ENCODE data around the gene NLGN4Y. TPM values are rescaled to one million over a fixed set of nuclear protein-coding genes. Genes with fewer than 3 reads are reported as not detected.

NLGN4Y gene
- total RNA-seq, 1 experiment from 2014 or later, result not detected

- Histone ChIP-seq H3K27me3 (ENCODE audit: low read length) (no peaks in the 10 kb centered on the region), H3K9ac (ENCODE audit: low read length) (no peak overlapping the region), H3K4me3 (ENCODE audit: low read length) (no peak overlapping the region), H3K4me2 (ENCODE audit: low read length) (no peak overlapping the region), H4K20me1 (ENCODE audit: low read length) (no peaks in the 10 kb centered on the region), H3K79me2 (ENCODE audit: low read length) (no peaks in the 10 kb centered on the region), H3K4me1 (ENCODE audit: insufficient read depth, low read length) (no peaks in the 10 kb centered on the region), H3K27ac (ENCODE audit: low read length) (no peak overlapping the region), H3F3A (ENCODE audit: low read length, unreplicated experiment) (no peaks in the 10 kb centered on the region), H3K9me3 (ENCODE audit: low read length) (no peaks in the 10 kb centered on the region), H3K36me3 (ENCODE audit: low read depth, low read length) (no peaks in the 10 kb centered on the region), H3K9me2 (replicated peaks; ENCODE audit: low read length) (no peaks in the 10 kb centered on the region), H2AFZ (ENCODE audit: low read length) (no peak overlapping the region)
- ChIA-PET POLR2A (ENCODE audit: unreplicated experiment) (no interaction called here), CTCF (no interaction called here)
- intact Hi-C loops (cut with micrococcal nuclease), result no loop called here
- DNase-seq, result no peak
- TF ChIP-seq CTCF (conservative IDR thresholded peaks at IDR 0.05; ENCODE audit: low read depth, low read length), result no peak
- no peak for TF ChIP-seq EZH2 (IDR thresholded peaks at IDR 0.05; ENCODE audit: low read length, unreplicated experiment)
- TF ChIP-seq EZH2phosphoT487 (IDR thresholded peaks at IDR 0.05; ENCODE audit: borderline replicate concordance, low read length), result no peak
- BruUV-seq (replicated peaks), result no TSS peak
- no peak for ATAC-seq
Observed at GRCh38 chrY:14755571-14755970, 231.2 kb downstream of the NLGN4Y start.

GRCh38 chrY:14762903-14763302 is 238.6 kb downstream of the NLGN4Y start:
- DNase-seq (no peak), ATAC-seq (no peak)
- intact Hi-C loops (cut with micrococcal nuclease), result no loop called here
- Histone ChIP-seq H3K27ac (ENCODE audit: low read length) (no peak overlapping the region), H3K4me3 (ENCODE audit: low read length) (no peak overlapping the region), H3K79me2 (ENCODE audit: low read length) (no peaks in the 10 kb centered on the region), H3F3A (ENCODE audit: low read length, unreplicated experiment) (no peaks in the 10 kb centered on the region), H4K20me1 (ENCODE audit: low read length) (no peaks in the 10 kb centered on the region), H3K9me3 (ENCODE audit: low read length) (no peaks in the 10 kb centered on the region), H3K4me2 (ENCODE audit: low read length) (no peak overlapping the region), H3K27me3 (ENCODE audit: low read length) (no peaks in the 10 kb centered on the region), H3K9ac (ENCODE audit: low read length) (no peak overlapping the region), H3K9me2 (replicated peaks; ENCODE audit: low read length) (no peaks in the 10 kb centered on the region), H3K36me3 (ENCODE audit: low read depth, low read length) (no peaks in the 10 kb centered on the region), H2AFZ (ENCODE audit: low read length) (no peak overlapping the region), H3K4me1 (ENCODE audit: insufficient read depth, low read length) (no peaks in the 10 kb centered on the region)
- ChIA-PET POLR2A (ENCODE audit: unreplicated experiment) (no interaction called here), CTCF (no interaction called here)
- BruUV-seq (replicated peaks), result no TSS peak
- TF ChIP-seq EZH2phosphoT487 (IDR thresholded peaks at IDR 0.05; ENCODE audit: borderline replicate concordance, low read length) (no peak), CTCF (conservative IDR thresholded peaks at IDR 0.05; ENCODE audit: low read depth, low read length) (no peak), EZH2 (IDR thresholded peaks at IDR 0.05; ENCODE audit: low read length, unreplicated experiment) (no peak)

GRCh38 chrY:14763600-14763999 is 239.3 kb downstream of the NLGN4Y start:
- Histone ChIP-seq H4K20me1 (ENCODE audit: low read length) (no peaks in the 10 kb centered on the region), H3K9me3 (ENCODE audit: low read length) (no peaks in the 10 kb centered on the region), H3K4me2 (ENCODE audit: low read length) (no peak overlapping the region), H3K79me2 (ENCODE audit: low read length) (no peaks in the 10 kb centered on the region), H3K9ac (ENCODE audit: low read length) (no peak overlapping the region), H3K27ac (ENCODE audit: low read length) (no peak overlapping the region), H3K36me3 (ENCODE audit: low read depth, low read length) (no peaks in the 10 kb centered on the region), H3K4me3 (ENCODE audit: low read length) (no peak overlapping the region), H3K4me1 (ENCODE audit: insufficient read depth, low read length) (no peaks in the 10 kb centered on the region), H3K9me2 (replicated peaks; ENCODE audit: low read length) (no peaks in the 10 kb centered on the region), H3K27me3 (ENCODE audit: low read length) (no peaks in the 10 kb centered on the region), H3F3A (ENCODE audit: low read length, unreplicated experiment) (no peaks in the 10 kb centered on the region), H2AFZ (ENCODE audit: low read length) (no peak overlapping the region)
- ChIA-PET CTCF (no interaction called here), POLR2A (ENCODE audit: unreplicated experiment) (no interaction called here)
- BruUV-seq (replicated peaks), result no TSS peak
- no peak for DNase-seq
- no peak for ATAC-seq
- no peak for TF ChIP-seq CTCF (conservative IDR thresholded peaks at IDR 0.05; ENCODE audit: low read depth, low read length)
- TF ChIP-seq EZH2 (IDR thresholded peaks at IDR 0.05; ENCODE audit: low read length, unreplicated experiment), result no peak
- TF ChIP-seq EZH2phosphoT487 (IDR thresholded peaks at IDR 0.05; ENCODE audit: borderline replicate concordance, low read length), result no peak
- intact Hi-C loops (cut with micrococcal nuclease), result no loop called here
